ENCODE results near the gene IPO5. TPM values are rescaled to one million over a fixed set of nuclear protein-coding genes. Genes with fewer than 3 reads are reported as not detected.

Gene IPO5
- total RNA-seq, 4 donors from 2014 or later, result 34.0 to 134 (median 78.6) TPM

DNA sequence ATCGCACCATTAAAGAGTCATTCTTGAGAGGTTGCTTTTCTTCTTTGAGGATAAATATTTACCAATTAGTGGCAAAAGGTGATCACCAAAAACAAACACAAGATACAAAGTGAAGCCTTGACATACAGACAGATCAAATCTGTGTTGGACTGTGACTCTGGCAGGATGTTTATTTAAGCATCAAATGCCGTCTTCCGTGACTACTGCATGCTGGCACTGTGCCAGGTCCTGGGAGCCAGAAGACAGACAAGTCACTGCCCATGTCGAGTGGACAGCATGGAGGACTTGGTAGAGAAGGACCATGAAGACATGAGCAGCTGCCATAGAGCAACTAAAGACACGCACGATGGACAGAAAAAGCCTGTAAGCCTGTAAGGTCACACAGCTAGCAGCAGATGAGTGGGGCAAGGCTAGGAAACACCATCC, 96.6 kb downstream of the IPO5 start:
- TF ChIP-seq POLR2A (IDR thresholded peaks at IDR 0.05), result no peak
- TF ChIP-seq, protein P1, sequence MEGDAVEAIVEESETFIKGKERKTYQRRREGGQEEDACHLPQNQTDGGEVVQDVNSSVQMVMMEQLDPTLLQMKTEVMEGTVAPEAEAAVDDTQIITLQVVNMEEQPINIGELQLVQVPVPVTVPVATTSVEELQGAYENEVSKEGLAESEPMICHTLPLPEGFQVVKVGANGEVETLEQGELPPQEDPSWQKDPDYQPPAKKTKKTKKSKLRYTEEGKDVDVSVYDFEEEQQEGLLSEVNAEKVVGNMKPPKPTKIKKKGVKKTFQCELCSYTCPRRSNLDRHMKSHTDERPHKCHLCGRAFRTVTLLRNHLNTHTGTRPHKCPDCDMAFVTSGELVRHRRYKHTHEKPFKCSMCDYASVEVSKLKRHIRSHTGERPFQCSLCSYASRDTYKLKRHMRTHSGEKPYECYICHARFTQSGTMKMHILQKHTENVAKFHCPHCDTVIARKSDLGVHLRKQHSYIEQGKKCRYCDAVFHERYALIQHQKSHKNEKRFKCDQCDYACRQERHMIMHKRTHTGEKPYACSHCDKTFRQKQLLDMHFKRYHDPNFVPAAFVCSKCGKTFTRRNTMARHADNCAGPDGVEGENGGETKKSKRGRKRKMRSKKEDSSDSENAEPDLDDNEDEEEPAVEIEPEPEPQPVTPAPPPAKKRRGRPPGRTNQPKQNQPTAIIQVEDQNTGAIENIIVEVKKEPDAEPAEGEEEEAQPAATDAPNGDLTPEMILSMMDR (IDR thresholded peaks at IDR 0.05), result no peak
- H3K9me3 ChIP-seq, result no peaks in the 10 kb centered on the region
- intact Hi-C loops (cut with DNase I), result no loop called here
- H3K4me1 ChIP-seq, result no peaks in the 10 kb centered on the region
- 32 to 43% methylated on average over 5 to 6 of the region's 6 CpGs for WGBS, 2 donors
- DNase-seq, result no peak
- peaks cover 0 to 32% (median 0%) of the 10 kb centered on the region in 4 donors for H3K27me3 ChIP-seq
- no peak overlapping the region for H3K4me3 ChIP-seq
- no peak overlapping the region for H3K27ac ChIP-seq
- no peaks in the 10 kb centered on the region for H3K36me3 ChIP-seq

DNA sequence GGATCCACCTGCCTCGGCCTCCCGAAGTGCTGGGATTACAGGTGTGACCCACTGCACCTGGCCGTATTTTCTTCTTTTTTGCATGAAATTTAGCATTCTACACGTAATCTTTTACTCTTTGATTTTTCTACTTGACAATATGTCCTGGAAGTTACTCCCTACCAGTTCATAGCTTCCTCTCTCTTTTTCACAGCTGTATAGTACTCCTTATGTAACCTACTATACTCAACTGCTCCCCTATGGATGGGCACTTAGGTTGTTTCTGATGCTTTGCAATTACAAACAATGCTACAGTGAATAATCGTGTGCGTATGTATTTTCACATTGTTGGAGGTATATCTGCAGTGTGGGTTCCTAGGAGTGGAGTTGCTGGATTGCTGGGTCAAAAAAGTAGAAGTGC, 98.9 kb downstream of the IPO5 start:
- Histone ChIP-seq H3K36me3 (no peaks in the 10 kb centered on the region), H3K4me1 (no peaks in the 10 kb centered on the region), H3K4me3 (no peak overlapping the region), H3K27me3 (peaks cover 0 to 51% (median 0%) of the 10 kb centered on the region in 4 donors), H3K27ac (no peak overlapping the region), H3K9me3 (no peaks in the 10 kb centered on the region)
- WGBS, 2 donors, result 92% methylated on average over 6 of the region's 6 CpGs
- no peak for TF ChIP-seq POLR2A (IDR thresholded peaks at IDR 0.05)
- TF ChIP-seq, protein P1 (IDR thresholded peaks at IDR 0.05), result no peak
- no peak for DNase-seq
- intact Hi-C loops (cut with DNase I), result no loop called here

DNA sequence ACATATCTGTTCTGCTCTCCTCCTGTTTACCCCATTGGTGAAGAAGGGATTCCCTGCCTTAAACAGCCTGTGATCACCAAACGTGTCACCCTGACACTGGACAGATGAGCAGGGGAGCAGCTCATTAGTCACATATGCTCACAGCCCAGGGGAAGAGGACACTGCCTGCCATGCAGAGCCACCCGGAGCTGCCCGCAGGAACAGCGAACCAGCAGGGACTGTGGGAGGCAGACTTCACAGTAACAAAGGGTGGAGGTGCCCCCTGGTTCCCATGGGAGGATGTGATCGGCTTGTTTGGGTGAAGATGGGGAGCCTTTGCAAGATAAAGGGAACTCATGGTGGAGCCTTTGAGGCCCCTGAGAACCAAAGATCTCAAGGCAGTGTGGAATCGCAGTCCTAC, 100.8 kb downstream of the IPO5 start:
- Histone ChIP-seq H3K4me3 (no peak overlapping the region), H3K9me3 (no peaks in the 10 kb centered on the region), H3K36me3 (no peaks in the 10 kb centered on the region), H3K4me1 (no peaks in the 10 kb centered on the region), H3K27ac (no peak overlapping the region), H3K27me3 (peaks cover 0 to 64% (median 0%) of the 10 kb centered on the region in 4 donors)
- no peak for TF ChIP-seq POLR2A (IDR thresholded peaks at IDR 0.05)
- TF ChIP-seq, protein P1 (IDR thresholded peaks at IDR 0.05), result no peak
- no peak for DNase-seq
- intact Hi-C loops (cut with DNase I), result no loop called here
- 70 to 87% methylated on average over 2 to 3 of the region's 6 CpGs for WGBS, 2 donors

DNA sequence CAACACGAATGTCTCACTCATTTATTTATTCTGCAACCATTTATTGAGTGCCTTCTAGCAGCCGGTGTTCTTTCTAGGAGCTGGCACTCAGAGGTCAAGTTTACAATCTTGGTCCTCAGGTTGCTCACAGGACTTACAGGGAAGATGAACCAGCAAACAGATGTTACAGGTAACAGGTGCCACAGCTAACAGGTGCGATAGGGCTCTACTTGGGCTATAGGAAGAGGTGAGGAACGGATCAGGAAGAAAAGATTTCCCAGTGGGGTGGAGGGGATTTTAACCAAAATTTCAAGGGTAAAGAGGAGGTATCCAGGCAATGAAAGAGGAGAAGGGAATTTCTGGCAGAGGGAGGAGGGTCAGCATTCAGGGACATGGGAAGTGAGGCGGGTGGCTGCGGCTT, 102.1 kb downstream of the IPO5 start:
- H3K4me1 ChIP-seq, result no peaks in the 10 kb centered on the region
- H3K27ac ChIP-seq, result no peak overlapping the region
- intact Hi-C loops (cut with DNase I), result no loop called here
- H3K9me3 ChIP-seq, result no peaks in the 10 kb centered on the region
- 75 to 81% methylated on average over 6 of the region's 6 CpGs for WGBS, 2 donors
- H3K4me3 ChIP-seq, result no peak overlapping the region
- TF ChIP-seq POLR2A (IDR thresholded peaks at IDR 0.05), result no peak
- TF ChIP-seq, protein P1 (IDR thresholded peaks at IDR 0.05), result no peak
- no peaks in the 10 kb centered on the region for H3K36me3 ChIP-seq
- peaks cover 0 to 58% (median 0%) of the 10 kb centered on the region in 4 donors for H3K27me3 ChIP-seq
- no peak for DNase-seq

- no peak for DNase-seq
- TF ChIP-seq POLR2A (IDR thresholded peaks at IDR 0.05), result no peak
- TF ChIP-seq, protein P1 (IDR thresholded peaks at IDR 0.05), result no peak
- Histone ChIP-seq H3K27me3 (peaks cover 0 to 62% (median 0%) of the 10 kb centered on the region in 4 donors), H3K4me3 (no peak overlapping the region), H3K27ac (no peak overlapping the region), H3K9me3 (no peaks in the 10 kb centered on the region), H3K4me1 (no peaks in the 10 kb centered on the region), H3K36me3 (no peaks in the 10 kb centered on the region)
- intact Hi-C loops (cut with DNase I), result no loop called here
- WGBS, 2 donors, result 79 to 88% methylated on average over 11 of the region's 11 CpGs
These were observed 103.5 kb downstream of the IPO5 start for GRCh38 chr13:98056839-98057410.
